ENCODE results near the gene GZMM. TPM values are rescaled to one million over a fixed set of nuclear protein-coding genes. Genes with fewer than 3 reads are reported as not detected.

GZMM gene
- total and polyA plus RNA-seq, 9 donors = 0.31 to 1.7 (median 0.52) TPM; not detected in 2

GRCh38 chr19:556611-557382 is 12.9 kb downstream of the GZMM start:
- Histone ChIP-seq H3K36me3 (no peaks in the 10 kb centered on the region), H3K4me3 (no peak overlapping the region), H3K27ac (no peak overlapping the region), H3K27me3 (no peaks in the 10 kb centered on the region), H3K4me1 (ENCODE audit: insufficient read depth) (peaks cover 6% of the 10 kb centered on the region), H3K9me3 (no peaks in the 10 kb centered on the region)
- intact Hi-C loops (cut with DNase I) = no loop called here
- peak in 1 of 5 donors; percentile 14 for DNase-seq
- TF ChIP-seq POLR2A (IDR thresholded peaks at IDR 0.05) (no peak), CTCF (IDR thresholded peaks at IDR 0.05) (no peak), EP300 (IDR thresholded peaks at IDR 0.05) (no peak)
- 76 to 79% (median 77%) methylated on average over 31 of the region's 31 CpGs for WGBS, 3 donors

DNA sequence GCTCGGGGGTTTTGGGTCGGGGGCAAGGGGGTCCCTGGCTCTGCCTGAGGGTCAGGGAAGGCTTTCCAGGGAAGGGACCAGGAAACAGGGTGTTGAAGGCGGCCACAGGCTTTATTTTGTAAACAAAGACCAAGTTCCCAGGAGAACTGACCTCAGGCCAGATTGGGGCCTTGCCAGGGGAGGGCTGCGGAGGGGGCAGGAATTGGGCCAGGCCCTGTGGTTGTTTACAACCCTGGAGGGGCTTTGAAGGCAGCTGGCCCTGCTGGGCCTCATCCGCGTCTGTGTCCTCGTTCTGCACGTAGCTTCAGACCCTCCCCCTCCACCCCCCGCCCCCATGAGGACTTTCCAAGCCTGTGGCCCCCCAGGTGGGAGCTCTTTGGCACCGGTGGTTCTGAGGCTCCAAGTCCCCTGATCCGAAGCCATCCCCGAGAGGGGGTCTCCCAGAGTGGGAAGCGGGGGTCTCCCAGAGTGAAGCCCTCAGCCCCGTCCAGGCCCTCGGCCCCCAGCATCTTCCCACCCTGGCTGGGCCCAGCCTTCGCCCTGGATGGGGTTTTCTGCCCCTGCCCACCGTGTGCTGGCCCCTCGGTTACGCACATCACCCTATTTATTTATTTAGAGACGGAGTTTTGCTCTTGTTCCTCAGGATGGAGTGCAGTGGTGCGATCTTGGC is 15.1 kb downstream of the GZMM start:
- intact Hi-C loops (cut with DNase I) = no loop called here
- Histone ChIP-seq H3K27ac (no peak overlapping the region), H3K4me3 (no peak overlapping the region), H3K36me3 (no peaks in the 10 kb centered on the region), H3K4me1 (ENCODE audit: insufficient read depth) (peaks cover 6% of the 10 kb centered on the region), H3K9me3 (no peaks in the 10 kb centered on the region), H3K27me3 (no peaks in the 10 kb centered on the region)
- 34 to 41% (median 37%) methylated on average over 19 to 21 of the region's 21 CpGs for WGBS, 3 donors
- TF ChIP-seq POLR2A (IDR thresholded peaks at IDR 0.05) = no peak
- TF ChIP-seq EP300 (IDR thresholded peaks at IDR 0.05) = no peak
- TF ChIP-seq CTCF (IDR thresholded peaks at IDR 0.05) = no peak
- peak; percentile 76 to 89 (median 80) for DNase-seq

GRCh38 chr19:560121-560520 is 16.3 kb downstream of the GZMM start:
- no peak for DNase-seq
- Histone ChIP-seq H3K27me3 (no peaks in the 10 kb centered on the region), H3K27ac (no peak overlapping the region), H3K36me3 (no peaks in the 10 kb centered on the region), H3K9me3 (no peaks in the 10 kb centered on the region), H3K4me3 (no peak overlapping the region), H3K4me1 (ENCODE audit: insufficient read depth) (peaks cover 6% of the 10 kb centered on the region)
- intact Hi-C loops (cut with DNase I) = no loop called here
- TF ChIP-seq CTCF (IDR thresholded peaks at IDR 0.05) (no peak), EP300 (IDR thresholded peaks at IDR 0.05) (no peak), POLR2A (IDR thresholded peaks at IDR 0.05) (no peak)
- WGBS, 3 donors = 82 to 91% (median 82%) methylated on average over 12 of the region's 12 CpGs

GRCh38 chr19:566403-566802 is 22.6 kb downstream of the GZMM start:
- no peaks in the 10 kb centered on the region for H3K9me3 ChIP-seq
- intact Hi-C loops (cut with DNase I) = no loop called here
- 6 to 12% (median 12%) methylated on average over 18 to 19 of the region's 19 CpGs for WGBS, 3 donors
- DNase-seq = peak; percentile 78 to 92 (median 84)
- no peaks in the 10 kb centered on the region for H3K27me3 ChIP-seq
- H3K36me3 ChIP-seq = no peaks in the 10 kb centered on the region
- peak overlapping the region; percentile 23 for H3K4me3 ChIP-seq
- H3K4me1 ChIP-seq (ENCODE audit: insufficient read depth) = peaks cover 3% of the 10 kb centered on the region
- H3K27ac ChIP-seq = peak overlapping the region; percentile 53 to 74
- TF ChIP-seq POLR2A (IDR thresholded peaks at IDR 0.05) = peak; percentile 34
- peak; percentile 89 for TF ChIP-seq EP300 (IDR thresholded peaks at IDR 0.05)
- no peak for TF ChIP-seq CTCF (IDR thresholded peaks at IDR 0.05)
